Lower lobe of right lung (tissue), 2 donors: ENCODE measurements around the gene KSR2. TPM values are rescaled to one million over a fixed set of nuclear protein-coding genes. Genes with fewer than 3 reads are reported as not detected.

Experiments
- ATAC-seq, 2 donors: fragments of 200-7000 bp; cut with Tn5 transposase; one replicate each; pipeline ENCODE4 v1.9.1; 2020 to 2022; ENCODE audit warnings: mild to moderate bottlenecking in 2 of 2, moderate library complexity in 2 of 2
- DNase-seq: peaks from one replicate; pipeline ENCODE4 v3.0.0-alpha.2; 2020
- H3K27ac ChIP-seq: fragments of 200-600 bp; one replicate; pipeline ENCODE4 v1.8.0; 2022
- H3K27me3 ChIP-seq: fragments of 200-600 bp; one replicate; pipeline ENCODE4 v1.8.0; 2022; ENCODE audit warnings: low read depth
- H3K36me3 ChIP-seq: fragments of 200-600 bp; one replicate; pipeline ENCODE4 v1.8.0; 2022; ENCODE audit warnings: mild to moderate bottlenecking
- H3K4me1 ChIP-seq: fragments of 200-600 bp; one replicate; pipeline ENCODE4 v1.8.0; 2022
- H3K4me3 ChIP-seq: fragments of 200-600 bp; one replicate; pipeline ENCODE4 v1.8.0; 2022; ENCODE audit warnings: mild to moderate bottlenecking
- H3K9me3 ChIP-seq: fragments of 200-600 bp; one replicate; pipeline ENCODE4 v1.8.0; 2022
- CTCF ChIP-seq: fragments of 200-600 bp; IDR thresholded peaks from one replicate; pipeline ENCODE4 v1.8.0; 2022; ENCODE audit warnings: antibody characterized with exemption, mild to moderate bottlenecking
- intact Hi-C: fragments of 100-400 bp; cut with DNase I; formaldehyde crosslinking; loops from one replicate; pipeline ENCODE4 v1.11.0; 2022
- total RNA-seq: library from RNA; stranded (reverse); fragmentation: NEBNext Ultra II Directional; extraction: Animal tissue kit (Norgen Biotek cat#: 25700); gene quantifications from one replicate; pipeline ENCODE4 v1.2.1, GENCODE V29; 2021
- donor health status: DM: no; HTN: yes; CAD: no; lungs with severe emphysema.

Gene KSR2
- total RNA-seq, 1 donor from 2014 or later, result 1.0 TPM

- DNase-seq, result no peak
- TF ChIP-seq CTCF, result no peak
- Histone ChIP-seq H3K27ac (no peak overlapping the region), H3K27me3 (no peaks in the 10 kb centered on the region), H3K36me3 (no peaks in the 10 kb centered on the region), H3K4me3 (no peak overlapping the region), H3K4me1 (no peaks in the 10 kb centered on the region), H3K9me3 (no peaks in the 10 kb centered on the region)
- intact Hi-C loops, result no loop called here
- ATAC-seq, result no peak
These were observed 175.8 kb downstream of the KSR2 start for GRCh38 chr12:117792877-117793424.

DNA sequence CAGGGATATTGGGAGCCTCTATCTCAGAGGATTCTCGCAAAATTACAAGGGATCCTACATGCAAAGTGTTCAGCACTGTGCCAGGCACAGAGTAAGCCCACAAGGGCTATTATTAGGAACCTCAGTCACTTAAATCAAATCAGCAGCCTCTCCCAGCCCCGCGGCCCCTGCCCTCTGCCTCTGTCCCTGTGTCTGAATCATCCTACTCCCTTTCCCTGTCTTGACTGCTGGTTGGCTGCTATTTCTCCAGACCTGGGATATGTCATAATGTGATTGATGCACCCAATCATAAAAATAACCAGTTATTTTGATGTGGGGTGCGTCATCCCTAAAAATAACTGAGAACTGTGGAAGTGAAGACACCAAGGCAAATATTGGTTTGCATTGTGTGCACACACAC lies 176.3 kb downstream of the KSR2 start:
- Histone ChIP-seq H3K4me3 (no peak overlapping the region), H3K27me3 (no peaks in the 10 kb centered on the region), H3K27ac (no peak overlapping the region), H3K4me1 (no peaks in the 10 kb centered on the region), H3K9me3 (no peaks in the 10 kb centered on the region), H3K36me3 (no peaks in the 10 kb centered on the region)
- ATAC-seq (no peak), DNase-seq (no peak)
- no peak for TF ChIP-seq CTCF
- intact Hi-C loops, result no loop called here

GRCh38 chr12:117790948-117791347 lies 177.8 kb downstream of the KSR2 start:
- no peak for TF ChIP-seq CTCF
- Histone ChIP-seq H3K36me3 (no peaks in the 10 kb centered on the region), H3K4me1 (no peaks in the 10 kb centered on the region), H3K4me3 (no peak overlapping the region), H3K27me3 (no peaks in the 10 kb centered on the region), H3K27ac (no peak overlapping the region), H3K9me3 (no peaks in the 10 kb centered on the region)
- intact Hi-C loops, result no loop called here
- no peak for DNase-seq
- no peak for ATAC-seq

- Histone ChIP-seq H3K4me1 (no peaks in the 10 kb centered on the region), H3K9me3 (no peaks in the 10 kb centered on the region), H3K27ac (no peak overlapping the region), H3K36me3 (no peaks in the 10 kb centered on the region), H3K4me3 (no peak overlapping the region), H3K27me3 (no peaks in the 10 kb centered on the region)
- ATAC-seq, result no peak
- TF ChIP-seq CTCF, result no peak
- DNase-seq, result no peak
- intact Hi-C loops, result no loop called here
These were observed 178.6 kb downstream of the KSR2 start for GRCh38 chr12:117790198-117790597.

DNA sequence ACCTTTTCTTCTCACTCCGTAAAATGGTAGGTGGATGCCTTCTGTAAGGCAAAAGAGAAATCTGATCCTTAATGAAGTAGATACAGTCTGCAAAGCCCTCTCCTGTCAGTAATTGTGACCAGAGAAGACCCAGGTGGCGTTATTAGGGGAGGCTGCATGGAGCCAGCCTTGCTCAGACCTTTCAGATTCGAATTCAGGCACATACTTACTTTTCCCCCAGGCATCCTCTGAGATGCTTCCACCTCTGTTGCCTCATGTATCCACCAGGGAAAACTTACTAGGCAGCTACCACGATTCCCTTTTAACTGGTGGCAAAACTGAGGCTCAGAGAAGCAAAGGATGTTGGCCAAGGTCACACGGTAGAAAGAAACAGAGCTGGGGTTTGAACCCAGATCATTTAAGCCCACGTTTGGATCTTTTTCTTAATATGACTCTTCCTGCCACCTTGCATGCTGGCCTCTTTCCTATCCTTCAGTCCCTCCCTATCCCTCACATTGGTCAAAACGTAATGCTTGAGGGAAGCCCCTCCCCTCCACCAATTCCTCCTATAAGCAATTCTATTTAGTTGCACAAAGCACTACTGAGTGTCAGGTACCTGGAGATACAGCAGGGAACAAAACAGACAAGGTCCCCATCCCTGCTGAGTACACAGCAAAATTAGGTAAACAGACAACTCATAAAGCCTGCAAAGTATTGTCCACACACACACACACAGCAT lies 179.4 kb downstream of the KSR2 start:
- no peaks in the 10 kb centered on the region for H3K4me1 ChIP-seq
- no peaks in the 10 kb centered on the region for H3K36me3 ChIP-seq
- no peak for DNase-seq
- H3K27ac ChIP-seq, result no peak overlapping the region
- H3K27me3 ChIP-seq, result no peaks in the 10 kb centered on the region
- no peaks in the 10 kb centered on the region for H3K9me3 ChIP-seq
- intact Hi-C loops, result no loop called here
- no peak for TF ChIP-seq CTCF
- ATAC-seq, result no peak
- no peak overlapping the region for H3K4me3 ChIP-seq
